SU-DHL-6 (cell line): ENCODE results near the gene GNAS.

ENCODE experiments used
- H2AFZ ChIP-seq: fragments of 200-600 bp; sonication (generic); 2 replicates; pipeline ENCODE4 v1.6.1; 2014; ENCODE audit warnings: low read depth, mild to moderate bottlenecking, moderate library complexity, mixed read lengths, antibody characterized with exemption, low read length; ENCODE audit not compliant: severe bottlenecking
- H3F3A ChIP-seq: fragments of 200-600 bp; shearing (Covaris generic); 2 replicates; pipeline ENCODE4 v1.6.0; 2016; ENCODE audit warnings: antibody characterized with exemption, mild to moderate bottlenecking; ENCODE audit not compliant: insufficient read depth
- H3K27ac ChIP-seq: fragments of 200-600 bp; sonication (generic); 2 replicates; pipeline ENCODE4 v1.5.1; 2016; ENCODE audit warnings: low read depth, mild to moderate bottlenecking, low read length, moderate library complexity, mixed read lengths
- H3K27me3 ChIP-seq: fragments of 200-600 bp; sonication (generic), shearing (Covaris generic); 2 replicates; pipeline ENCODE4 v1.6.0; 2014; ENCODE audit warnings: mild to moderate bottlenecking, low read length
- H3K36me3 ChIP-seq: fragments of 200-600 bp; sonication (generic); 2 replicates; pipeline ENCODE4 v1.6.1; 2014; ENCODE audit warnings: mild to moderate bottlenecking, low read length, mixed read lengths
- H3K4me2 ChIP-seq: fragments of 300-600, 200-600 bp; shearing (Covaris generic), sonication (generic); 2 replicates; pipeline ENCODE4 v1.6.0; 2014; ENCODE audit warnings: low read length, low read depth, mild to moderate bottlenecking; ENCODE audit not compliant: poor library complexity, severe bottlenecking
- H3K4me3 ChIP-seq: fragments of 200-600 bp; sonication (generic); 2 replicates; pipeline ENCODE4 v1.5.1; 2014; ENCODE audit warnings: antibody characterized with exemption, low read length, mild to moderate bottlenecking, mixed read lengths; ENCODE audit not compliant: insufficient read depth, poor library complexity, severe bottlenecking
- H3K79me2 ChIP-seq: fragments of 200-600 bp; sonication (generic); 2 replicates; pipeline ENCODE4 v1.6.1; 2014; ENCODE audit warnings: mild to moderate bottlenecking, low read length, moderate library complexity; ENCODE audit not compliant: insufficient read depth
- H3K9ac ChIP-seq: fragments of 200-600 bp; sonication (generic); 2 replicates; pipeline ENCODE4 v1.7.0; 2014; ENCODE audit warnings: mild to moderate bottlenecking, low read length
- H3K9me2 ChIP-seq: fragments of 200-600 bp; sonication (generic); replicated peaks from 2 replicates; pipeline ENCODE4 v1.6.1; 2014; ENCODE audit warnings: low read length; ENCODE audit not compliant: insufficient read depth
- H3K9me3 ChIP-seq: fragments of 200-600 bp; sonication (generic); 2 replicates; pipeline ENCODE4 v1.6.1; 2014; ENCODE audit warnings: low read length, mixed read lengths; ENCODE audit not compliant: insufficient read depth
- H4K20me1 ChIP-seq: fragments of 200-600 bp; sonication (generic); 2 replicates; pipeline ENCODE4 v1.6.1; 2014; ENCODE audit warnings: low read depth, mild to moderate bottlenecking, antibody characterized with exemption, low read length, moderate library complexity, mixed read lengths
- CTCF ChIP-seq: fragments of 200-600 bp; sonication (generic); IDR thresholded peaks from one replicate; pipeline ENCODE4 v1.5.1; 2017; ENCODE audit warnings: antibody characterized with exemption, mild to moderate bottlenecking, low read length, moderate library complexity; ENCODE audit not compliant: insufficient read depth, poor library complexity, severe bottlenecking
- EZH2phosphoT487 ChIP-seq: fragments of 200-600 bp; sonication (generic), shearing (Covaris generic); conservative IDR thresholded peaks from 2 replicates; pipeline ENCODE4 v1.6.1; 2018; ENCODE audit warnings: mild to moderate bottlenecking, antibody characterized with exemption, low read length, moderate library complexity, mixed read lengths

The GNAS gene

GRCh38 chr20:58841539-58842264 lies 10.8 kb upstream of the GNAS start:
- H3K9me3 ChIP-seq = no peaks in the 10 kb centered on the region
- no peaks in the 10 kb centered on the region for H3F3A ChIP-seq
- H3K4me3 ChIP-seq = no peak overlapping the region
- no peak overlapping the region for H2AFZ ChIP-seq
- H3K79me2 ChIP-seq = peaks cover 7% of the 10 kb centered on the region
- H4K20me1 ChIP-seq = no peaks in the 10 kb centered on the region; the same call in 1 of the 2 replicates
- no peak overlapping the region for H3K27ac ChIP-seq
- no peak overlapping the region for H3K4me2 ChIP-seq
- H3K36me3 ChIP-seq = no peaks in the 10 kb centered on the region
- TF ChIP-seq EZH2phosphoT487 (no peak), CTCF (no peak)
- H3K9ac ChIP-seq = no peak overlapping the region
- no peaks in the 10 kb centered on the region for H3K27me3 ChIP-seq
- H3K9me2 ChIP-seq = no peaks in the 10 kb centered on the region

GRCh38 chr20:58842276-58842675 lies 10.2 kb upstream of the GNAS start:
- Histone ChIP-seq H3K27me3 (no peaks in the 10 kb centered on the region), H3K9ac (no peak overlapping the region)
- TF ChIP-seq EZH2phosphoT487 = no peak

GRCh38 chr20:58843128-58843556 lies 9.4 kb upstream of the GNAS start:
- Histone ChIP-seq H3K9ac (no peak overlapping the region), H3K4me3 (no peak overlapping the region), H3K9me2 (no peaks in the 10 kb centered on the region), H3K4me2 (no peak overlapping the region), H2AFZ (no peak overlapping the region), H3F3A (no peaks in the 10 kb centered on the region), H4K20me1 (no peaks in the 10 kb centered on the region; the same call in 1 of the 2 replicates), H3K79me2 (peaks cover 9% of the 10 kb centered on the region), H3K27me3 (no peaks in the 10 kb centered on the region), H3K9me3 (no peaks in the 10 kb centered on the region), H3K36me3 (no peaks in the 10 kb centered on the region), H3K27ac (no peak overlapping the region)
- TF ChIP-seq CTCF (no peak), EZH2phosphoT487 (no peak)

More at GRCh38 chr20:58842276-58842675, 10.2 kb upstream of the GNAS start:
- no peak overlapping the region for H3K4me2 ChIP-seq
- no peak overlapping the region for H3K27ac ChIP-seq
- H3K4me3 ChIP-seq = no peak overlapping the region
- H3K79me2 ChIP-seq = peaks cover 7% of the 10 kb centered on the region
- no peaks in the 10 kb centered on the region for H3K9me3 ChIP-seq
- no peak overlapping the region for H2AFZ ChIP-seq
- no peaks in the 10 kb centered on the region for H3K9me2 ChIP-seq
- H4K20me1 ChIP-seq = no peaks in the 10 kb centered on the region; the same call in 1 of the 2 replicates
- H3K36me3 ChIP-seq = no peaks in the 10 kb centered on the region
- no peaks in the 10 kb centered on the region for H3F3A ChIP-seq

GRCh38 chr20:58845706-58846105 lies 6.8 kb upstream of the GNAS start:
- H3F3A ChIP-seq = no peaks in the 10 kb centered on the region
- no peak overlapping the region for H3K4me2 ChIP-seq
- H4K20me1 ChIP-seq = no peaks in the 10 kb centered on the region; the same call in 1 of the 2 replicates
- no peaks in the 10 kb centered on the region for H3K9me2 ChIP-seq
- TF ChIP-seq EZH2phosphoT487 (no peak), CTCF (no peak)
- no peaks in the 10 kb centered on the region for H3K9me3 ChIP-seq
- peaks cover 33% of the 10 kb centered on the region for H3K79me2 ChIP-seq
- H2AFZ ChIP-seq = no peak overlapping the region
- H3K9ac ChIP-seq = no peak overlapping the region
- no peak overlapping the region for H3K27ac ChIP-seq
- no peaks in the 10 kb centered on the region for H3K27me3 ChIP-seq
- H3K4me3 ChIP-seq = no peak overlapping the region
- no peaks in the 10 kb centered on the region for H3K36me3 ChIP-seq
